Stimulated activated CD4-positive, alpha-beta T cell treated with anti-CD3 and anti-CD28 coated beads, Interleukin-15, amount 100 ng/mL, for 24 hours (primary cell): Measurements from ENCODE around the gene PRR29.

ENCODE experiments used
- DNase-seq: peaks from one replicate; pipeline ENCODE4 v3.0.0-alpha.2; 2020

PRR29 gene

DNA sequence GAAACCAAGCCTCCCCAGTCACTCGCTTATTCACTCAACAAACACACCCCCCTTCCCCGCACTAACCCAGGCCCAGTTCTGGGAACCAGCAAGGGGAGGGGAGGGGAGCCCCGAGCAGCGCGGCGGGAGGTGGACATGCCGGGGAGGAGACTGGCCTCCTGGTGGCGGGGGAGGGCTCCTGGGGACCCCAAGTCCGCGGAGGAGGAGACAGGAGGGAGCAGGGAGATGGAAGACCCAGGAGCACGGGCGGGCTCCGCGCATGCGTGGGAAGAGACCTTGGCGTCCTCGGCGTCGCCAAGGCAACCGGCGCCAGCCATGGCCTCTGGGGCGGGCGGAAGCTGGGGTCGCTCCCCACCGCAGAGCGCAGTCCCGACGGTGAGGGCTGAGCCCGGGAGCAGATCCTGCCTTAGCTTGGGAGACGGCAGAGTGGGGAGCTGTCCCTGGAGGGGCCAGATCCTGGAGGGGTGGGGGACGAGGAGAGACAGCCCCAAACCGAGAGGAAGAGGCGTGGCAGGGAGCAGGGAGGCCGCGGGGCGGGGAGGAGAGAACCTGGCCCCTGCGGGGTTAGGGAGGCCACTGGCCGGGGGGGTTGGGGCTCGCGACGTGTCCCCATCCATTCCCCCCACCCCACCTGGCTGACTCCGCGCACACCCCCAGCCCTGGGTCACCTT is at the start of gene PRR29:
PRR29 (plus strand) TSS at position 302 of the 671 bp plus-strand sequence; CDS start at position 316, 14 bp downstream.
- peak; percentile 84 for DNase-seq

DNA sequence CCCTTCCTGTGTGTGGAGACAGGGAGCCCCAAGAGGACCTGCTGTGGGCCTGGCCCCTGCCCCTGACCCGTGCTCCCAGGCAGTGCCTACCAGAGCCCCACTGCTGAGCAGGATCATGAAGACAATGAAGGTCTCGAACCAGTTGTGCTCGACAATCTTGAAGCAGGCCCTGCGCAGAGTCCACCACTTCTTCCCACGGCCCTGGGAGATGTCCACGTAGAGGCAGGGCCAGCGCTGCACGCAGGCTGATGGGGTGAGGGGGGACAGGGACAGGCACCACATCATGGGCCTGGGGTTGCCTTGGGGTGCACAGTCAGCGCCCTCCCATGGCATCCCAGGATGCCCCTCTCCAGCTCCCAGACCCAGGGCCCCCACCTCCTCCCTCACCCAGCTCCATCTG is 49.6 kb upstream of the PRR29 start:
- no peak for DNase-seq

GRCh38 chr17:63949576-63950250 is 48.4 kb upstream of the PRR29 start:
- no peak for DNase-seq

DNA sequence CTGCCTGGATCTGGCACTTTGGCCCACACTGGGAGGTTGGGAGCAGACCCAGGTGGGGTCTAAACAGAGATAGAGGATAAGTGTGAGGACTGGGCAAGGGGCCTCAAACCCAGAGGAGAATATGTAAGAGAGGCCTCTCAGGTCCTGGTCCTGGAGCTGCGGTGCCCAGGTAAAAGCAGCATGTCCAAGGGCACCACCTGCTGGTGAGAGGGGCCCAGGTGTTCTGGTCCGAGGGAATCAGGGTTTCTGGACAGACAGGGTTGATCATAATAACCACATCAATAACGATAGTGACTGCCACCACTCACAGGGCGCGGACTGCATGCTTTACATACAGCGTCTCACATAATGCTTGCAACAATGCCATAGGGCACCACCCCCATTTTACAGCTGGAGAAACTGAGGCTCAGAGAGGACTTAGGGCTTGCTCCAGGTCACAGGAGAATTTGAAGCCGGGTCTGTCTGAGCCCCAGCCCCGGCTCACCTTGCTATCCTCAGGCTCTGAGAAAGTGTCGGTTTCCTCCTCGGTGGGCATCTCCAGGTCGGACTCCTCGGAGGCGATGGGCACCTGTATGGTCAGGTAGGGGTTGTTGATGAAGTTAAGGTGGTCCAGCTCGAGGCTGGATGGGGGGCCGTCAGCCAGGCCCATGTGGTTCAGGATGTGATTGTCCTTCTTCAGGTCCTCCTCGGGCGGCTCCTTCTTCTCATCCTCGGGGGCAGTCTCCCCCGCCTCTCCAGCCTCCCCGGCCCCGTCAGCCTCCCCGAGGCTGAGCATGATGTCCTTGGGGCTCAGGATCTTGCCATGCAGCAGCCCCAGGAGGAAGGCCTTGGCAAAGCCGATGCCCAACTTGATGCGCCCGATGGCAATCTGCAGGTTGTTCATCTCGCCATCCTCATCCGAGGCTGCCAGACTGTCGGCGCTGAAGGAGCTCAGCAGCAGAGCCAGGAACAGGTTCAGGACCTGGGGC is 46.9 kb upstream of the PRR29 start:
- DNase-seq, result peak; percentile 48

- DNase-seq, result peak; percentile 35
Measured at GRCh38 chr17:63954402-63955063, 43.6 kb upstream of the PRR29 start.

DNA sequence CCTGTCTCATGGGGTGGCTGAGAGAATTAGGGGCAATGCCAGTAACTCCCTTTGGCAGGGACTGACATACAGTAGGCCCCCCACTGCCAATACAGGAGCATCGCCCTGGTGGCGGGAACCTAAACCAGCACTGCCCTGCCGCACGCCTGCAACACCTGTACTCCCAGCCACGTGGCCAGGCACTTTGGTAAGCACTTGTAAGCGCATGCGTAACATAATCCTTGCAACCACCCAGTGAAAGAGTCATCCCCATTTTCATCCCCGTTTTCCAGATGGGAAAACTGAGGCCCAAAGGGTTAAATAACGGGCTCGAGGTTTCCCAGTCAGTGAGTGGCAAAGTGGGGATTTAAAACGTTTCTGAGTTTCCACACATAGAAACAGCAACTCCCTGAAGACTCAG is 42.9 kb upstream of the PRR29 start:
- no peak for DNase-seq

DNA sequence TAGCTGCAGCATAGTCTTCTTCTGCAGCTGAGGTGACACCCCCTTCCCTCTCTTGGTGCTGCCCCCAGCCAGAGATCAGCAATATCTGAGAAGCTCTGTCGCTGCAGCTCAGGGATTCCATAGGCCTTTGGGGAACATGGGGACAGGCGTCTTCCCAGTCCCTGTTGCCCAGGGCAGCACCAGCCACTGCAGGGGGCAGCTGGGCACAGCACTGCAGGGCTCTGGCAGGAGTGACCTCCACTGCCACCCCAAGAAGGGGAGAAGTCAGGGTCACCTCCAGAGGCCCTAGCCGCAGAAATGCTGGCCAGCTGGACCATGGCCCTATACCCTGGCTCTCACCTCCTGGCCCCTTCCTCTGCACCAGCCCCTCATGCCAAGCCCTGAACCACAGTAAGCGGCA is 42.4 kb upstream of the PRR29 start:
- DNase-seq, result no peak

GRCh38 chr17:63956296-63956920 is 41.7 kb upstream of the PRR29 start:
- DNase-seq, result no peak

GRCh38 chr17:63960006-63960405 is 38.1 kb upstream of the PRR29 start:
- DNase-seq, result no peak

GRCh38 chr17:63960430-63960829 is 37.7 kb upstream of the PRR29 start:
- no peak for DNase-seq

DNA sequence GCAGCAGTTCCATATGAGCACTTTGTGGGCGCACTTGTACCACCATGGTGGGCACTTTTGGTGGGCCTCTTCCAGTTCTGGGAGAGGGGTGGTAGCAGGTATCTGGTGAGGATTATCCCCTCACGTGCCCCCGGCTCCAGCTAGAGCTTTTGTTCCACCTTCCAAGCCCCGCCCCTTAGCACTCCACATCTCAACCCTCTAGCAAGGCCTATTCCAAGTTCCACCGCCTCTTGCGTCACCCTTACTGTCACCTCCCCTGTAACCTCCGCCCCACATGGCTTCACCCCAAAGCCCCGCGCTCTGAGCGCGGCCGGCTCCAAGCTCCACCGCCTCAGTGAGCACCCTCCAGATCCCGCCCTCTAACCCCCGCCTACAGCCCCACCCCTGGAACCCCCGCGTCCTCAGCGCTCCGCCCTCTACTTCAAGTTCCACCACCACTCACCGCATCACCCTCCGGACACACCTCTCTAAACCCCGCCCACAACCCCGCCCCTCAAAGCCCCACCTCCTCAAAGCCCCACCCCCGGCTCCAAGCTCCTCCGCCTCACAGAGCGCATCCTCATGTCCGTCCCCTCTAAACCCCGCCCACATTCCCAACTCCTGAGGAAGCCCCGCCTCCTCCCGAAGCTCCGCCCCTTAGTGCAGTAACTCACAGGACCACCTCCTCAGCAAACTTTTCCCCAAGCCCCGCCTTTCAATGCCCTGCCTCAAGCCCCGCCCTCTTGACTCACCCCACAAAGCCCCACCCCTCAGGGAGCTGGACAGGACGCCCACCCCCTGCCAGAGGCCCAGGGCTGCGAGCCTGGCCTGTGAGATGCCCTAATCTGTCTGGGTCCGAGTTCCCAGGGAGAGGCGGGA is 36.6 kb upstream of the PRR29 start:
- DNase-seq, result peak; percentile 66

DNA sequence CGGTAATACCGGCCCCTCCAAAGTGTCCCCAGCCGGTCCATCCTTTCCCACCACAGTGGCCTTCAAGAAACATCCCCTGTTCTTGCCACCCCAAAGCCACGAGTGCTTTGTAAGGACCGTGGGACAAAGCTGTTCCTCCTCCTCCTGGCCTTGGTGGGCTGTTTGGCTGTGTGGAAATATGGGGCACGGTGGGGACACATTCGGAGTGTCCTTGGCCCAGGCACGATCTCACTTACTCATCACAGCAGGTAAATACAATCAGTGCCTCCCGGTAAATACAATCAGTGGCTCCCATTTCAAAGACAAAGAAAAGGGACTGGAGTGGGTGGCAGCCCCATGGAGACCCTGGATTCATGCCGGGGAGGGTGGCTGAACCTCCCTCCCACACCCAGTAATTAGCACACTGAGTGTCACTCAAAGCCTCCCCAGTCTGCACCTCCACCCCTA is 35.8 kb upstream of the PRR29 start:
- no peak for DNase-seq

- DNase-seq, result no peak
Measured at GRCh38 chr17:63963123-63963522, 35.0 kb upstream of the PRR29 start.

GRCh38 chr17:63966646-63967264 is 31.4 kb upstream of the PRR29 start:
- DNase-seq, result peak; percentile 29

DNA sequence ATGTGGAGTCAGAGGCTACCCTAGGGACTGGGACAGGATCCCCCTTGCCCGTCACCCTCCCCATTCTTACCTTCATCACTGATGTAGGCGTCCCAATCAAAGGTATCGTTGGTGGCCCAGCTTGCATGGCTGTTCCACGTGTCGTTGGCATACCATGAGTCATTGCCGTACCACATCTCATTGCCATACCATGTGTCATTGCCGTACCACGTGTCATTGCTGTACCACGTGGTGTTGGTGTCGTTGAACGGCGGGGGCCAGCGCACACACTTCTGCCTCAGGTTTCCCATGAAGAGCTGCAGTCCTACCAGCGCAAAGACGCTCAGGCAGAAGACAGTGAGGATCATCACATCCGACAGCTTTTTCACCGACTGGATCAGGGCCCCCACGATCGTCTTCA is 30.2 kb upstream of the PRR29 start:
- peak; percentile 26 for DNase-seq

DNA sequence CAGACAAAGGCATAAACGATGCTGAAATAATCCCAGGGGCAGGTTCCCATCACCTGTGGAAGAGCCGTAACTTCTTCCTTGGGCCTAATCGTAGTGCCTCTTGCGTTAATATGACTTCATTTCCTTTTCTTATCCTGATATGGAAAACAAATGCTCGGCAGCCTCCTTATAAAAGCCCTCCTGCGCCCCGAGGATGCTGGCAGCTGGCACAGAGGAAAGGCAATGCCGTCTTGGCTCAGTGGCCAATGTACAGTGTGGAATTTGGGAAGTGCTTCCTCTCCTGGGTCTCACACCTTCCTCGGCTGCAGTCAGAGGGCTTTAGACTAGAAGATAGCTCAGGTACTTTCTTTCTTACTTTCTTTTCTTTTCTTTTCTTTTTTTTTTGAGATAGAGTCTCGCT is 28.9 kb upstream of the PRR29 start:
- DNase-seq, result no peak

DNA sequence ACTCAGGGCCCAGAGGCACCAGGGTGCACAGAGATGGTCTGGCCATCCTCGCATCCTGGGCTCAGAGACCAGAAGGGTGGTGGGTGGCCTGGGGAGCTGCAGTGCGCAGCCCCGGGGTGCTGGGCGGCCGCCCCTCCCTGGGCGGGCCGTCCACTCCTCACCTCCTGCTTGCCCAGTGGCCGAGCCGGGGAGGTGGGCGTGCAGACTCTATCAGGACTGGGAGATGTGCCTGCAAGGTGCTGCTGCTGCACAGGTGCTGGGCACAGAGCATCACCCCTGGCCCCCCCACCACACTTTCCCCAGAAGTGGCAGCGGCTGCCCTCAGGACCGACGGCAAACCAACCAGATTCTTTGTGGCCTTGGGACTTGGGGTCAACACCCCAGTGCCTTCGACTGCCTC is 25.4 kb upstream of the PRR29 start, which contains the start of gene SCN4A:
SCN4A (minus strand) TSS at position 123 of the 400 bp plus-strand sequence; CDS start at position 46, 77 bp downstream.
- DNase-seq, result no peak

DNA sequence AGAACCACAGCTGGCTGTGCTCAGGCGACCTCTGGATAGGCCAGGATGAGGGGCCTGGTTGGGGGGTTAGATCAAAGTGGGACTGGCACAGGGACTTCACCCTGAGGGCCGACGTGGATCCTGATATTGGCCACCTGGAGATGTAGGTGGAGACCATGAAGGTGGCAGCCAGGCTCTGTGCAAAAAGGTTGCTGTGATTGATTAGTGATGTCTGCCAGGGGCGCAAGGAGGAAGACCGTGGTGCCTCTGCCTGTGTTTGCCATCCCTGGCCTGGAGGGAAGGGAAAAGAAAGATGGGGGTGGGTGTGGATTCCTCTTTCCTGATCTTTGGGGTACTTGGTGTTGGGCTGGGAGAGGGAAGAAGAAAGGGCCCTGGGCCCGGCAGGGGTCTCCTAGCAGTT is 24.9 kb upstream of the PRR29 start:
- no peak for DNase-seq

- no peak for DNase-seq
Measured at GRCh38 chr17:63973930-63974593, 24.1 kb upstream of the PRR29 start.

DNA sequence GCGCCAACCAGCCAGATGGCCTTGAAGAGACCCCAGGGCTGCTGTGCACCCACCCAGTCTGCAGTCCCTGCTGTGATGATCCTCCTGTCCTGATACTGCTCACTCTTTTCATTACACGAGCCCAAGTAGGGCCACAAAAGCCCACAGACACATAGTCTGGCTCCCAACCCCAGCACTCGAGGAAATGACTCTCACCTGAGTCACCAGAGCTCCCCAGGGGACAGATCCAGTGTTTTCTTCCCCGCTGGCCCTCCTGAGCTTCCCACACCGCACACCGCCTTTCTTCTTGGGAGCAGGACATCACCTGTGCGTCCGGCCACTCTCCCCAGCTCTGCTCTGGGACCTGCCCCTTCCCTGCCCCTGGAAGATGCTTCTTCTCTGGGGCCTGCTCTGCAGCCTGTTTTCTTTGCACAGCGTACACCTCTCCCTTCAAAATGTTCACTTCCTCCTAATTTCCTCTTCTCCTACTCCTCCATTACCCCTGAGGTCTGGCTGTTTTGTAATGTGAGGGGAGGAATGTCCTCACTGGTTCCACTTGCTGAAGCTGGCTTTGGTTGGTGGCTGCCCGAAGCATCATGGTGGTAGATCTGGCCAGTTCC is 23.5 kb upstream of the PRR29 start:
- DNase-seq, result no peak
